ENCODE data around the gene NID1. TPM values are rescaled to one million over a fixed set of nuclear protein-coding genes. Genes with fewer than 3 reads are reported as not detected.

The NID1 gene
- total and polyA plus RNA-seq, 2 of the 4 experiments (the other 2 are of a cell fraction), result 21.9 to 83.3 TPM

DNA sequence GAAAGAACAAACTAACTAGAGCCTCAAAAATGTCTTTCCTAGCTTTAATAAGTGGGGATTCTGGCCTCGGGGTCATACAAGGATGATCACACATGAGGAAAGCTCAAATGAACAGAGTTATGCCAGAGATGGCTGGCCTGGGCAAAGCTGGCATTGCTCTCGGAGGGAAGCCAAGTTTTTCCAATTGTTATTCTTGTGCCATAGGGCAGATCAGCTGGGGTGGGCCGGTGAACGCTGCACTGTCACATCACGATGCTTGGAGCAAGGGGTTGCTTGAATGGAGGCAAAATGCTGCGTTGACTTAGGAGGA lies 122.3 kb downstream of the NID1 start:
- Histone ChIP-seq H3K4me2 (ENCODE audit: low read depth, low read length) (no peak overlapping the region), H2BK15ac (ENCODE audit: low read depth, low read length) (peak overlapping the region; percentile 21; the same call in 2 of the 3 replicates), H4K8ac (ENCODE audit: low read depth in 2 of 2, low read length in 2 of 2) (peak overlapping the region; percentile 20 to 27; a peak in 1 of 4 replicates), H3K4me1 (ENCODE audit: control insufficient read depth, insufficient read depth, low read length) (peaks cover 12% of the 10 kb centered on the region), H3K9ac (ENCODE audit: low read depth, low read length) (no peak overlapping the region), H3K23ac (ENCODE audit: low read depth, low read length) (no peak overlapping the region), H3K27ac (ENCODE audit: insufficient read depth, low read length) (no peak overlapping the region), H4K20me1 (ENCODE audit: insufficient read depth, low read length) (no peaks in the 10 kb centered on the region), H3K56ac (ENCODE audit: extremely low read depth, insufficient read depth, low read length) (no peak overlapping the region), H3K79me1 (ENCODE audit: low read depth in 1 of 2, low read length in 2 of 2) (no peaks in the 10 kb centered on the region), H2AK5ac (ENCODE audit: low read depth, low read length) (peak overlapping the region; percentile 53; the same call in 1 of the 2 replicates), H2AK9ac (replicated peaks; ENCODE audit: low read depth, low read length, poor library complexity) (no peak overlapping the region), H4K91ac (ENCODE audit: insufficient read depth, low read depth, low read length) (peak overlapping the region; percentile 49), H3K4ac (ENCODE audit: low read depth, low read length) (0 out of 2 replicates have a peak overlapping the region, but pooled peaks have one; percentile 57), H3K36me3 (ENCODE audit: control insufficient read depth, insufficient read depth, low read length) (no peaks in the 10 kb centered on the region), H3K27me3 (ENCODE audit: control insufficient read depth, insufficient read depth, low read length) (no peaks in the 10 kb centered on the region), H2BK120ac (ENCODE audit: low read depth, low read length) (peak overlapping the region; percentile 75), H3K4me3 (ENCODE audit: insufficient read depth, low read depth, low read length) (no peak overlapping the region), H3K18ac (ENCODE audit: low read depth, low read length) (peak overlapping the region; percentile 49; the same call in 1 of the 2 replicates), H3K9me1 (ENCODE audit: insufficient read depth, low read length) (peaks cover 16% of the 10 kb centered on the region), H3K14ac (replicated peaks; ENCODE audit: low read depth, low read length) (0 out of 2 replicates have a peak overlapping the region, but pooled peaks have one; percentile 33), H4K5ac (ENCODE audit: low read depth, low read length) (peak overlapping the region; percentile 13; the same call in 1 of the 2 replicates), H2BK20ac (ENCODE audit: low read depth, low read length) (peak overlapping the region; percentile 5), H2BK5ac (ENCODE audit: low read depth, low read length, poor library complexity, severe bottlenecking) (no peak overlapping the region), H2AFZ (replicated peaks; ENCODE audit: low read length, poor library complexity) (no peak overlapping the region), H3K9me3 (ENCODE audit: control insufficient read depth, insufficient read depth, low read length) (peaks cover 5% of the 10 kb centered on the region)
- intact Hi-C loops (cut with micrococcal nuclease), result no loop called here
- BruUV-seq (replicated peaks), result no TSS peak
- in situ Hi-C loops (cut with MboI; ENCODE audit: low sequenced_read_pairs), result no loop called here
- DNase-seq (no peak), ATAC-seq (ENCODE audit: low read depth) (no peak)
- TF ChIP-seq MAZ (IDR thresholded peaks at IDR 0.05; ENCODE audit: borderline replicate concordance, low read depth, low read length) (no peak), RFX5 (IDR thresholded peaks at IDR 0.05; ENCODE audit: low read depth, low read length) (no peak), BHLHE40 (IDR thresholded peaks at IDR 0.05; ENCODE audit: low read depth, low read length) (no peak), POLR2A (IDR thresholded peaks at IDR 0.05; ENCODE audit: low read depth, low read length) (no peak), SMC3 (IDR thresholded peaks at IDR 0.05; ENCODE audit: low read depth, low read length) (no peak), MAFK (IDR thresholded peaks at IDR 0.05; ENCODE audit: low read depth, low read length) (no peak), MXI1 (IDR thresholded peaks at IDR 0.05; ENCODE audit: borderline replicate concordance, low read depth, low read length) (no peak), CHD1 (IDR thresholded peaks at IDR 0.05; ENCODE audit: low read depth, low read length) (no peak), NFE2L2 (IDR thresholded peaks at IDR 0.05; ENCODE audit: low read depth, low read length) (no peak), CEBPB (IDR thresholded peaks at IDR 0.05; ENCODE audit: low read depth, low read length) (no peak)
- TF ChIP-seq, protein P1, sequence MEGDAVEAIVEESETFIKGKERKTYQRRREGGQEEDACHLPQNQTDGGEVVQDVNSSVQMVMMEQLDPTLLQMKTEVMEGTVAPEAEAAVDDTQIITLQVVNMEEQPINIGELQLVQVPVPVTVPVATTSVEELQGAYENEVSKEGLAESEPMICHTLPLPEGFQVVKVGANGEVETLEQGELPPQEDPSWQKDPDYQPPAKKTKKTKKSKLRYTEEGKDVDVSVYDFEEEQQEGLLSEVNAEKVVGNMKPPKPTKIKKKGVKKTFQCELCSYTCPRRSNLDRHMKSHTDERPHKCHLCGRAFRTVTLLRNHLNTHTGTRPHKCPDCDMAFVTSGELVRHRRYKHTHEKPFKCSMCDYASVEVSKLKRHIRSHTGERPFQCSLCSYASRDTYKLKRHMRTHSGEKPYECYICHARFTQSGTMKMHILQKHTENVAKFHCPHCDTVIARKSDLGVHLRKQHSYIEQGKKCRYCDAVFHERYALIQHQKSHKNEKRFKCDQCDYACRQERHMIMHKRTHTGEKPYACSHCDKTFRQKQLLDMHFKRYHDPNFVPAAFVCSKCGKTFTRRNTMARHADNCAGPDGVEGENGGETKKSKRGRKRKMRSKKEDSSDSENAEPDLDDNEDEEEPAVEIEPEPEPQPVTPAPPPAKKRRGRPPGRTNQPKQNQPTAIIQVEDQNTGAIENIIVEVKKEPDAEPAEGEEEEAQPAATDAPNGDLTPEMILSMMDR (conservative IDR thresholded peaks at IDR 0.05; ENCODE audit: low read depth, low read length), result no peak
- TF ChIP-seq, protein P2, sequence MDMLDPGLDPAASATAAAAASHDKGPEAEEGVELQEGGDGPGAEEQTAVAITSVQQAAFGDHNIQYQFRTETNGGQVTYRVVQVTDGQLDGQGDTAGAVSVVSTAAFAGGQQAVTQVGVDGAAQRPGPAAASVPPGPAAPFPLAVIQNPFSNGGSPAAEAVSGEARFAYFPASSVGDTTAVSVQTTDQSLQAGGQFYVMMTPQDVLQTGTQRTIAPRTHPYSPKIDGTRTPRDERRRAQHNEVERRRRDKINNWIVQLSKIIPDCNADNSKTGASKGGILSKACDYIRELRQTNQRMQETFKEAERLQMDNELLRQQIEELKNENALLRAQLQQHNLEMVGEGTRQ (IDR thresholded peaks at IDR 0.05; ENCODE audit: low read depth, low read length), result no peak
- POLR2A ChIA-PET (ENCODE audit: unreplicated experiment), result no interaction called here
- 100% methylated on average over 1 of the region's 6 CpGs; no CpG with 5 or more reads in 1 of the 2 experiments for WGBS, 2 experiments (ENCODE audit: extremely low coverage in 2 of 2, insufficient read length in 1 of 2)
- dilution Hi-C loops (cut with HindIII; ENCODE audit: low sequenced_read_pairs, unreplicated experiment), result no loop called here
- CTCF ChIA-PET, result interaction anchor here (1.0 to 3.2 kb wide), 2 partner anchors 10 to 29 kb away, joined by 3 to 10 read pairs; no protein-coding TSS in a partner anchor
